ENCODE measurements around the gene STYXL2. TPM values are rescaled to one million over a fixed set of nuclear protein-coding genes. Genes with fewer than 3 reads are reported as not detected.

Gene STYXL2
- total and polyA plus RNA-seq, 2 of the 4 experiments (the other 2 are of a cell fraction), result not detected

DNA sequence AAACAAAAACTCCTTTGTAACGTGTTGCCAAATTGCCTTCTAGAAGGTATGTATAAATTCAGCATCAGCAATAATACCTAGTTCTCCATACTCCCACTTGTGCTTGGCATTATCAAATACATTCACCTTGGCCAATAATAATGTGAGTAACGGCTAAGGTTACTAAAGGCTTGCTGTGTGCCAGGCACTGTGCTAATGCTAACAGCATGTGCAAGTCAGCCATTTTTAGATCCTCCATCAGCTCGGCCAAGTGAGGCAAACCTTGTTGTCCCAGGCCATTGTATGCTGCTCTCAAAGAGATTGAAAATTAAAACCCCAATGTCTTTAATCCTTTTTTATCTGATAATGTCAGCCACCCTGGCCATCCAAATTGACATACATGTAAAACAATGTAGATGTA lies 48.1 kb downstream of the STYXL2 start:
- H4K91ac ChIP-seq (ENCODE audit: insufficient read depth, low read depth, low read length), result no peak overlapping the region
- no peak overlapping the region for H2BK5ac ChIP-seq (ENCODE audit: low read depth, low read length, poor library complexity, severe bottlenecking)
- H3K4me3 ChIP-seq (ENCODE audit: insufficient read depth, low read depth, low read length), result no peak overlapping the region
- no peak overlapping the region for H2BK20ac ChIP-seq (ENCODE audit: low read depth, low read length)
- no peak overlapping the region for H3K9ac ChIP-seq (ENCODE audit: low read depth, low read length)
- H2AK5ac ChIP-seq (ENCODE audit: low read depth, low read length), result no peak overlapping the region
- no peak for DNase-seq
- H2AFZ ChIP-seq (replicated peaks; ENCODE audit: low read length, poor library complexity), result no peak overlapping the region
- in situ Hi-C loops (cut with MboI; ENCODE audit: low sequenced_read_pairs) (no loop called here), intact Hi-C loops (cut with micrococcal nuclease) (no loop called here), dilution Hi-C loops (cut with HindIII; ENCODE audit: low sequenced_read_pairs, unreplicated experiment) (no loop called here)
- no TSS peak for BruUV-seq (replicated peaks)
- H3K79me1 ChIP-seq (ENCODE audit: low read depth in 1 of 2, low read length in 2 of 2), result no peaks in the 10 kb centered on the region
- H4K5ac ChIP-seq (ENCODE audit: low read depth, low read length), result no peak overlapping the region
- WGBS, 2 experiments (ENCODE audit: extremely low coverage in 2 of 2, insufficient read length in 1 of 2), result 83% methylated on average over 1 of the region's 3 CpGs; no CpG with 5 or more reads in 1 of the 2 experiments
- no peak overlapping the region for H2AK9ac ChIP-seq (replicated peaks; ENCODE audit: low read depth, low read length, poor library complexity)
- TF ChIP-seq RCOR1 (IDR thresholded peaks at IDR 0.05; ENCODE audit: insufficient replicate concordance, low read length) (no peak), CTCF (conservative IDR thresholded peaks at IDR 0.05; ENCODE audit: low read depth, low read length) (no peak), CHD1 (IDR thresholded peaks at IDR 0.05; ENCODE audit: low read depth, low read length) (no peak), RAD21 (IDR thresholded peaks at IDR 0.05; ENCODE audit: low read length) (no peak), MAZ (IDR thresholded peaks at IDR 0.05; ENCODE audit: borderline replicate concordance, low read depth, low read length) (no peak), POLR2A (IDR thresholded peaks at IDR 0.05; ENCODE audit: low read depth, low read length) (no peak), NFE2L2 (IDR thresholded peaks at IDR 0.05; ENCODE audit: low read depth, low read length) (no peak), FOS (IDR thresholded peaks at IDR 0.05; ENCODE audit: low read depth, low read length) (no peak), MXI1 (IDR thresholded peaks at IDR 0.05; ENCODE audit: borderline replicate concordance, low read depth, low read length) (no peak), MAFK (IDR thresholded peaks at IDR 0.05; ENCODE audit: low read depth, low read length) (no peak), RFX5 (IDR thresholded peaks at IDR 0.05; ENCODE audit: low read depth, low read length) (no peak), SMC3 (IDR thresholded peaks at IDR 0.05; ENCODE audit: low read depth, low read length) (no peak), CEBPB (IDR thresholded peaks at IDR 0.05; ENCODE audit: low read depth, low read length) (no peak), ELK1 (IDR thresholded peaks at IDR 0.05; ENCODE audit: borderline replicate concordance, low read depth, low read length) (no peak), BHLHE40 (IDR thresholded peaks at IDR 0.05; ENCODE audit: low read depth, low read length) (no peak)
- TF ChIP-seq, protein P1, sequence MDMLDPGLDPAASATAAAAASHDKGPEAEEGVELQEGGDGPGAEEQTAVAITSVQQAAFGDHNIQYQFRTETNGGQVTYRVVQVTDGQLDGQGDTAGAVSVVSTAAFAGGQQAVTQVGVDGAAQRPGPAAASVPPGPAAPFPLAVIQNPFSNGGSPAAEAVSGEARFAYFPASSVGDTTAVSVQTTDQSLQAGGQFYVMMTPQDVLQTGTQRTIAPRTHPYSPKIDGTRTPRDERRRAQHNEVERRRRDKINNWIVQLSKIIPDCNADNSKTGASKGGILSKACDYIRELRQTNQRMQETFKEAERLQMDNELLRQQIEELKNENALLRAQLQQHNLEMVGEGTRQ (IDR thresholded peaks at IDR 0.05; ENCODE audit: low read depth, low read length), result no peak
- H3K56ac ChIP-seq (ENCODE audit: extremely low read depth, insufficient read depth, low read length), result no peak overlapping the region
- H3K27me3 ChIP-seq (ENCODE audit: control insufficient read depth, insufficient read depth, low read length), result peaks cover 1% of the 10 kb centered on the region; the same call in 1 of the 2 replicates
- H3K4me2 ChIP-seq (ENCODE audit: low read depth, low read length), result no peak overlapping the region
- no peak overlapping the region for H3K27ac ChIP-seq (ENCODE audit: insufficient read depth, low read length)
- no peak overlapping the region for H4K8ac ChIP-seq (ENCODE audit: low read depth in 2 of 2, low read length in 2 of 2)
- no peak for ATAC-seq (ENCODE audit: low read depth)
- no peaks in the 10 kb centered on the region for H4K20me1 ChIP-seq (ENCODE audit: insufficient read depth, low read length)
- no peak overlapping the region for H3K4ac ChIP-seq (ENCODE audit: low read depth, low read length)
- H3K36me3 ChIP-seq (ENCODE audit: control insufficient read depth, insufficient read depth, low read length), result no peaks in the 10 kb centered on the region
- H3K18ac ChIP-seq (ENCODE audit: low read depth, low read length), result no peak overlapping the region
- ChIA-PET CTCF (no interaction called here), POLR2A (ENCODE audit: unreplicated experiment) (no interaction called here)
- no peaks in the 10 kb centered on the region for H3K4me1 ChIP-seq (ENCODE audit: control insufficient read depth, insufficient read depth, low read length)
- H3K9me3 ChIP-seq (ENCODE audit: control insufficient read depth, insufficient read depth, low read length), result no peaks in the 10 kb centered on the region
- H2BK15ac ChIP-seq (ENCODE audit: low read depth, low read length), result no peak overlapping the region
- H3K23ac ChIP-seq (ENCODE audit: low read depth, low read length), result no peak overlapping the region
- H3K9me1 ChIP-seq (ENCODE audit: insufficient read depth, low read length), result no peaks in the 10 kb centered on the region
- H3K14ac ChIP-seq (replicated peaks; ENCODE audit: low read depth, low read length), result no peak overlapping the region
- H2BK120ac ChIP-seq (ENCODE audit: low read depth, low read length), result no peak overlapping the region

All from IMR-90 (cell line).